GM12878 (cell line): ENCODE results near the gene GRIK2. TPM values are rescaled to one million over a fixed set of nuclear protein-coding genes. Genes with fewer than 3 reads are reported as not detected.

ENCODE experiments used
- NFYA ChIP-seq: IDR thresholded peaks from 2 replicates; pipeline ENCODE4 v1.6.1; 2011; ENCODE audit warnings: low read depth, mild to moderate bottlenecking, low read length, improper control_type of control experiment, borderline replicate concordance
- RAD51 ChIP-seq: fragments of 450-650 bp; IDR thresholded peaks from 2 replicates; pipeline ENCODE4 v1.6.1; 2016; ENCODE audit warnings: moderate library complexity, mild to moderate bottlenecking, inconsistent platforms
- RB1 ChIP-seq: fragments of 450-650 bp; formaldehyde crosslinking; IDR thresholded peaks from 2 replicates; pipeline ENCODE4 v1.6.1; 2017; ENCODE audit warnings: mild to moderate bottlenecking, borderline replicate concordance
- polyA plus RNA-seq, 11 experiments: library from polyadenylated mRNA; depleted of rRNA in 4 of 11; unstranded in 6 of 11; stranded (reverse) in 5 of 11; fragments of >200 nt; fragmentation: Nextera tagmentation in 4 of 11; fragmentation: Illumina TruSeq in 1 of 11; extraction: Ambion mirVana in 4 of 11; extraction: Trizol in 1 of 11; gene quantifications; 1 replicate in 1 of 11; 2 replicates in 10 of 11; pipeline versions ENCODE4 v1.2.1 to v1.2.3, GENCODE V29; 2011 to 2016; ENCODE audit warnings: inconsistent platforms in 2 of 11, missing spikeins in 2 of 11, low read depth in 1 of 11
- total RNA-seq, 4 experiments: library from RNA; depleted of rRNA in 3 of 4; stranded (reverse); fragments of >200 nt in 3 of 4; fragmentation: Illumina TruSeq in 1 of 4; extraction: Trizol in 1 of 4; gene quantifications; 2 replicates each; pipeline versions ENCODE4 v1.2.1 to v1.2.3, GENCODE V29; 2013 to 2021
- TF ChIP-seq, protein P1 (sequence below): fragments of 450-650 bp; IDR thresholded peaks from 2 replicates; pipeline ENCODE4 v1.6.1; 2017; ENCODE audit warnings: mild to moderate bottlenecking, moderate library complexity
- TF ChIP-seq, protein P2 (sequence below): fragments of 450-650 bp; formaldehyde crosslinking; IDR thresholded peaks from 2 replicates; pipeline ENCODE4 v1.4.0; 2020; ENCODE audit warnings: mild to moderate bottlenecking, moderate library complexity

Gene GRIK2
- total and polyA plus RNA-seq, 10 of the 15 experiments (the other 5 are each of a cell fraction or from before 2014, with no cell fraction given): not detected

DNA sequence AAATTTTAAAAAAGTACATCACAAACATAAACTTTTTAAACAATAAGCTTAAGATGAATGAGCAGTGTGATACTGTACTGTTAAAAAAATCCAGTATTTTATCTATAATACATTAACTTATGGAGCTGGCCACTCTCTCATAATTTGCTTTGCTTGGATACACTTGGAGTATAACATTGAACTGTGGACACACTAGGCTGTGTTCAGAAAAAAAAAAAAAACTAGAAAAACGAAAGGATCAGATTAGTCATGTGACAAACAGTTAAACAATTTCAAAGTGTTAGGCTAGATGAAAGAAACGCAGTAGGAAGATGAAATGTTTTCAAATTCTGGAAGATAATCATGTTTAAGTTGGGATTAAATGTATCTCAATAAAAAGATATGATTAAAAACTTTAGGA lies 220.0 kb downstream of the GRIK2 start (continued):
- TF ChIP-seq RB1 (no peak), RAD51 (no peak), NFYA (no peak)
- TF ChIP-seq, protein P1, sequence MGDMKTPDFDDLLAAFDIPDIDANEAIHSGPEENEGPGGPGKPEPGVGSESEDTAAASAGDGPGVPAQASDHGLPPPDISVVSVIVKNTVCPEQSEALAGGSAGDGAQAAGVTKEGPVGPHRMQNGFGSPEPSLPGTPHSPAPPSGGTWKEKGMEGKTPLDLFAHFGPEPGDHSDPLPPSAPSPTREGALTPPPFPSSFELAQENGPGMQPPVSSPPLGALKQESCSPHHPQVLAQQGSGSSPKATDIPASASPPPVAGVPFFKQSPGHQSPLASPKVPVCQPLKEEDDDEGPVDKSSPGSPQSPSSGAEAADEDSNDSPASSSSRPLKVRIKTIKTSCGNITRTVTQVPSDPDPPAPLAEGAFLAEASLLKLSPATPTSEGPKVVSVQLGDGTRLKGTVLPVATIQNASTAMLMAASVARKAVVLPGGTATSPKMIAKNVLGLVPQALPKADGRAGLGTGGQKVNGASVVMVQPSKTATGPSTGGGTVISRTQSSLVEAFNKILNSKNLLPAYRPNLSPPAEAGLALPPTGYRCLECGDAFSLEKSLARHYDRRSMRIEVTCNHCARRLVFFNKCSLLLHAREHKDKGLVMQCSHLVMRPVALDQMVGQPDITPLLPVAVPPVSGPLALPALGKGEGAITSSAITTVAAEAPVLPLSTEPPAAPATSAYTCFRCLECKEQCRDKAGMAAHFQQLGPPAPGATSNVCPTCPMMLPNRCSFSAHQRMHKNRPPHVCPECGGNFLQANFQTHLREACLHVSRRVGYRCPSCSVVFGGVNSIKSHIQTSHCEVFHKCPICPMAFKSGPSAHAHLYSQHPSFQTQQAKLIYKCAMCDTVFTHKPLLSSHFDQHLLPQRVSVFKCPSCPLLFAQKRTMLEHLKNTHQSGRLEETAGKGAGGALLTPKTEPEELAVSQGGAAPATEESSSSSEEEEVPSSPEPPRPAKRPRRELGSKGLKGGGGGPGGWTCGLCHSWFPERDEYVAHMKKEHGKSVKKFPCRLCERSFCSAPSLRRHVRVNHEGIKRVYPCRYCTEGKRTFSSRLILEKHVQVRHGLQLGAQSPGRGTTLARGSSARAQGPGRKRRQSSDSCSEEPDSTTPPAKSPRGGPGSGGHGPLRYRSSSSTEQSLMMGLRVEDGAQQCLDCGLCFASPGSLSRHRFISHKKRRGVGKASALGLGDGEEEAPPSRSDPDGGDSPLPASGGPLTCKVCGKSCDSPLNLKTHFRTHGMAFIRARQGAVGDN: no peak
- TF ChIP-seq, protein P2, sequence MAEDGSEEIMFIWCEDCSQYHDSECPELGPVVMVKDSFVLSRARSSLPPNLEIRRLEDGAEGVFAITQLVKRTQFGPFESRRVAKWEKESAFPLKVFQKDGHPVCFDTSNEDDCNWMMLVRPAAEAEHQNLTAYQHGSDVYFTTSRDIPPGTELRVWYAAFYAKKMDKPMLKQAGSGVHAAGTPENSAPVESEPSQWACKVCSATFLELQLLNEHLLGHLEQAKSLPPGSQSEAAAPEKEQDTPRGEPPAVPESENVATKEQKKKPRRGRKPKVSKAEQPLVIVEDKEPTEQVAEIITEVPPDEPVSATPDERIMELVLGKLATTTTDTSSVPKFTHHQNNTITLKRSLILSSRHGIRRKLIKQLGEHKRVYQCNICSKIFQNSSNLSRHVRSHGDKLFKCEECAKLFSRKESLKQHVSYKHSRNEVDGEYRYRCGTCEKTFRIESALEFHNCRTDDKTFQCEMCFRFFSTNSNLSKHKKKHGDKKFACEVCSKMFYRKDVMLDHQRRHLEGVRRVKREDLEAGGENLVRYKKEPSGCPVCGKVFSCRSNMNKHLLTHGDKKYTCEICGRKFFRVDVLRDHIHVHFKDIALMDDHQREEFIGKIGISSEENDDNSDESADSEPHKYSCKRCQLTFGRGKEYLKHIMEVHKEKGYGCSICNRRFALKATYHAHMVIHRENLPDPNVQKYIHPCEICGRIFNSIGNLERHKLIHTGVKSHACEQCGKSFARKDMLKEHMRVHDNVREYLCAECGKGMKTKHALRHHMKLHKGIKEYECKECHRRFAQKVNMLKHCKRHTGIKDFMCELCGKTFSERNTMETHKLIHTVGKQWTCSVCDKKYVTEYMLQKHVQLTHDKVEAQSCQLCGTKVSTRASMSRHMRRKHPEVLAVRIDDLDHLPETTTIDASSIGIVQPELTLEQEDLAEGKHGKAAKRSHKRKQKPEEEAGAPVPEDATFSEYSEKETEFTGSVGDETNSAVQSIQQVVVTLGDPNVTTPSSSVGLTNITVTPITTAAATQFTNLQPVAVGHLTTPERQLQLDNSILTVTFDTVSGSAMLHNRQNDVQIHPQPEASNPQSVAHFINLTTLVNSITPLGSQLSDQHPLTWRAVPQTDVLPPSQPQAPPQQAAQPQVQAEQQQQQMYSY (CRISPR knock-in tag): no peak
- TF ChIP-seq, all 136 proteins: peak for 0
